Skeletal muscle tissue (tissue), 4 donors: Measurements from ENCODE around the gene CCND3. TPM values are rescaled to one million over a fixed set of nuclear protein-coding genes. Genes with fewer than 3 reads are reported as not detected.

Source experiments
- H3K27ac ChIP-seq: one replicate; pipeline ENCODE4 v1.7.0; 2013; ENCODE audit warnings: mild to moderate bottlenecking, low read depth, low read length, inconsistent platforms
- H3K27me3 ChIP-seq, 3 donors: one replicate each; pipeline ENCODE4 v1.7.0; 2013; ENCODE audit warnings: low read length in 3 of 3; ENCODE audit not compliant: control insufficient read depth in 3 of 3, insufficient read depth in 3 of 3
- H3K36me3 ChIP-seq, 3 donors: one replicate each; pipeline ENCODE4 v1.7.0; 2013; ENCODE audit warnings: low read length in 3 of 3; ENCODE audit not compliant: control insufficient read depth in 3 of 3, insufficient read depth in 3 of 3
- H3K4me1 ChIP-seq, 3 donors: one replicate each; pipeline ENCODE4 v1.7.0; 2013; ENCODE audit warnings: low read length in 3 of 3, mild to moderate bottlenecking in 3 of 3; ENCODE audit not compliant: control insufficient read depth in 3 of 3, insufficient read depth in 3 of 3
- H3K4me3 ChIP-seq, 3 donors: one replicate each; pipeline ENCODE4 v1.7.0; 2013; ENCODE audit warnings: low read length in 3 of 3
- H3K9ac ChIP-seq, 3 donors: one replicate each; pipeline ENCODE4 v1.7.0; 2013; ENCODE audit warnings: low read length in 3 of 3, mild to moderate bottlenecking in 3 of 3, moderate library complexity in 2 of 3, low read depth in 1 of 3
- H3K9me3 ChIP-seq, 3 donors: one replicate each; pipeline ENCODE4 v1.7.0; 2013; ENCODE audit warnings: low read length in 3 of 3; ENCODE audit not compliant: control insufficient read depth in 3 of 3
- total RNA-seq: library from RNA; depleted of rRNA; stranded (reverse); fragments of >200 nt; gene quantifications from one replicate; pipeline ENCODE4 v1.2.3, GENCODE V29; 2014
- donor health status: Osteomylitis.

Gene CCND3
- total RNA-seq, 1 donor from 2014 or later = 21.9 TPM

- no peak overlapping the region for H3K4me3 ChIP-seq
- H3K27ac ChIP-seq = no peak overlapping the region
- H3K9ac ChIP-seq = no peak overlapping the region
- no peaks in the 10 kb centered on the region for H3K9me3 ChIP-seq
- no peaks in the 10 kb centered on the region for H3K4me1 ChIP-seq
- no peaks in the 10 kb centered on the region for H3K27me3 ChIP-seq
- no peaks in the 10 kb centered on the region for H3K36me3 ChIP-seq
Observed at GRCh38 chr6:41966961-41967311, 25.3 kb upstream of the CCND3 start.

GRCh38 chr6:41966214-41966920, 24.8 kb upstream of the CCND3 start:
- no peaks in the 10 kb centered on the region for H3K4me1 ChIP-seq
- H3K27ac ChIP-seq = no peak overlapping the region
- H3K27me3 ChIP-seq = no peaks in the 10 kb centered on the region
- no peak overlapping the region for H3K4me3 ChIP-seq
- H3K36me3 ChIP-seq = no peaks in the 10 kb centered on the region
- H3K9ac ChIP-seq = no peak overlapping the region
- H3K9me3 ChIP-seq = no peaks in the 10 kb centered on the region

- H3K27ac ChIP-seq = no peak overlapping the region
- no peak overlapping the region for H3K4me3 ChIP-seq
- H3K9me3 ChIP-seq = no peaks in the 10 kb centered on the region
- H3K4me1 ChIP-seq = no peaks in the 10 kb centered on the region
- no peak overlapping the region for H3K9ac ChIP-seq
- H3K27me3 ChIP-seq = no peaks in the 10 kb centered on the region
- H3K36me3 ChIP-seq = no peaks in the 10 kb centered on the region
Observed at GRCh38 chr6:41965429-41966213, 24.0 kb upstream of the CCND3 start.

- H3K27ac ChIP-seq = no peak overlapping the region
- no peaks in the 10 kb centered on the region for H3K9me3 ChIP-seq
- no peaks in the 10 kb centered on the region for H3K4me1 ChIP-seq
- no peaks in the 10 kb centered on the region for H3K36me3 ChIP-seq
- H3K4me3 ChIP-seq = no peak overlapping the region
- H3K27me3 ChIP-seq = no peaks in the 10 kb centered on the region
- H3K9ac ChIP-seq = no peak overlapping the region
Observed at GRCh38 chr6:41964201-41964887, 22.7 kb upstream of the CCND3 start.

- Histone ChIP-seq H3K9me3 (no peaks in the 10 kb centered on the region), H3K36me3 (no peaks in the 10 kb centered on the region), H3K27ac (no peak overlapping the region), H3K9ac (no peak overlapping the region), H3K4me1 (no peaks in the 10 kb centered on the region), H3K4me3 (no peak overlapping the region), H3K27me3 (no peaks in the 10 kb centered on the region)
Observed at GRCh38 chr6:41963371-41963770, 21.8 kb upstream of the CCND3 start.

GRCh38 chr6:41960028-41960427, 18.4 kb upstream of the CCND3 start:
- Histone ChIP-seq H3K4me3 (no peak overlapping the region), H3K27me3 (no peaks in the 10 kb centered on the region)

GRCh38 chr6:41958022-41958856, 16.6 kb upstream of the CCND3 start:
- H3K9ac ChIP-seq = no peak overlapping the region
- no peaks in the 10 kb centered on the region for H3K27me3 ChIP-seq
- no peaks in the 10 kb centered on the region for H3K36me3 ChIP-seq
- no peaks in the 10 kb centered on the region for H3K4me1 ChIP-seq
- H3K27ac ChIP-seq = no peak overlapping the region
- no peaks in the 10 kb centered on the region for H3K9me3 ChIP-seq
- no peak overlapping the region for H3K4me3 ChIP-seq

More at GRCh38 chr6:41960028-41960427, 18.4 kb upstream of the CCND3 start:
- Histone ChIP-seq H3K4me1 (no peaks in the 10 kb centered on the region), H3K9me3 (no peaks in the 10 kb centered on the region), H3K27ac (no peak overlapping the region), H3K36me3 (no peaks in the 10 kb centered on the region), H3K9ac (no peak overlapping the region)

GRCh38 chr6:41957117-41957516, 15.5 kb upstream of the CCND3 start:
- no peaks in the 10 kb centered on the region for H3K9me3 ChIP-seq
- H3K4me1 ChIP-seq = no peaks in the 10 kb centered on the region
- no peak overlapping the region for H3K27ac ChIP-seq
- H3K4me3 ChIP-seq = no peak overlapping the region
- H3K9ac ChIP-seq = no peak overlapping the region
- no peaks in the 10 kb centered on the region for H3K27me3 ChIP-seq
- no peaks in the 10 kb centered on the region for H3K36me3 ChIP-seq

- H3K9me3 ChIP-seq = no peaks in the 10 kb centered on the region
Observed at GRCh38 chr6:41955412-41955811, 13.8 kb upstream of the CCND3 start.

More at GRCh38 chr6:41955412-41955811, 13.8 kb upstream of the CCND3 start:
- no peak overlapping the region for H3K9ac ChIP-seq
- H3K36me3 ChIP-seq = no peaks in the 10 kb centered on the region
- H3K27me3 ChIP-seq = no peaks in the 10 kb centered on the region
- H3K4me1 ChIP-seq = no peaks in the 10 kb centered on the region
- no peak overlapping the region for H3K4me3 ChIP-seq
- H3K27ac ChIP-seq = no peak overlapping the region
